MCF 10A (cell line): ENCODE measurements around the gene GDF2. TPM values are rescaled to one million over a fixed set of nuclear protein-coding genes. Genes with fewer than 3 reads are reported as not detected.
A peak's percentile ranks its signal among the peaks of the same experiment; 100 is the strongest.

Source experiments
- BruUV-seq: library from RNA; stranded (reverse); fragments of 400-500 nt; replicated peaks from 2 replicates; lab custom pipeline; 2021; lab: Mats Ljungman, UMichigan
- CTCF ChIA-PET: fragments of 300-600 bp; sonication (Branson Sonifier 250); formaldehyde crosslinking; extraction: SDS; loops from one replicate; lab custom pipeline; 2021; ENCODE audit warnings: antibody characterized with exemption, inconsistent platforms; lab: Yijun Ruan, JAX
- POLR2A ChIA-PET: fragments of 300-600, 350-650 bp; sonication (Branson Sonifier 250); formaldehyde crosslinking; extraction: SDS; loops from one replicate; lab custom pipeline; 2020; ENCODE audit warnings: antibody characterized with exemption, inconsistent platforms; lab: Yijun Ruan, JAX
- DNase-seq: peaks from one replicate; pipeline ENCODE4 v3.0.0-alpha.2; 2018; ENCODE audit not compliant: unreplicated experiment
- H3K27ac Mint-ChIP-seq: one replicate; pipeline ENCODE4 v1.8.0; 2022; ENCODE audit warnings: mild to moderate bottlenecking, low read depth, mixed read lengths; ENCODE audit not compliant: unreplicated experiment
- H3K27me3 Mint-ChIP-seq: one replicate; pipeline ENCODE4 v1.8.0; 2022; ENCODE audit warnings: mixed read lengths; ENCODE audit not compliant: insufficient read depth, unreplicated experiment
- H3K36me3 Mint-ChIP-seq: one replicate; pipeline ENCODE4 v1.8.0; 2022; ENCODE audit warnings: mild to moderate bottlenecking, moderate library complexity, mixed read lengths; ENCODE audit not compliant: insufficient read depth, unreplicated experiment
- H3K4me1 Mint-ChIP-seq: one replicate; pipeline ENCODE4 v1.8.0; 2022; ENCODE audit warnings: mixed read lengths; ENCODE audit not compliant: insufficient read depth, unreplicated experiment
- H3K4me3 Mint-ChIP-seq: one replicate; pipeline ENCODE4 v1.8.0; 2022; ENCODE audit warnings: mild to moderate bottlenecking, moderate library complexity, mixed read lengths; ENCODE audit not compliant: unreplicated experiment
- H3K9me3 Mint-ChIP-seq: one replicate; pipeline ENCODE4 v1.8.0; 2022; ENCODE audit warnings: mixed read lengths; ENCODE audit not compliant: unreplicated experiment
- intact Hi-C: fragments of 100-400 bp; cut with micrococcal nuclease; formaldehyde crosslinking; loops from 2 replicates; pipeline ENCODE4 v1.14.1; 2022
- total RNA-seq: library from RNA; stranded (reverse); gene quantifications from 2 replicates; pipeline ENCODE4 v1.2.3, GENCODE V29; 2022
- TF ChIP-seq, protein P1 (sequence below): fragments of 200-600 bp; IDR thresholded peaks from one replicate; pipeline ENCODE4 v1.8.0; 2022; ENCODE audit warnings: antibody characterized with exemption, mild to moderate bottlenecking; ENCODE audit not compliant: unreplicated experiment

The GDF2 gene
- total RNA-seq, 1 experiment from 2014 or later = not detected

DNA sequence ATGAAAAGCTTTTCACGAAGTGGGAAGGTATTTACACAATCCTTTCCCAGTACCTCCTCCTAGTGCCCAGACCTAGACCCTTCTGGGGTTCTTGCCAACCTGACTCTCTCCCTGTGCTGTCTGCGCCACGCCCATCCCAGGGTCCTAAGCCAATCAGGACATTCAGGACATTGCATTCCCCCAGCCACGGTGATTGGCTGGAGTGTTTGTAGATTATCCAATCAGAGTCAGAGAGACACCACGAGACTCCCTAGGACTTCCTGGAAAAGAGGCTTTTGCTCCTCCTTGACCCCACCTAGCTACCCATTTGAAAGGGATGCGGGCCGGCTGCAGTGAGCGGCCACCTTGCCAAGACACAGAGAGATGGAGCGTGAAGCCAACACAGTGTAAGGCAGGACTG, 3.5 kb upstream of the GDF2 start:
- H3K4me1 Mint-ChIP-seq = peaks cover 5% of the 10 kb centered on the region
- peaks cover 23% of the 10 kb centered on the region for H3K27me3 Mint-ChIP-seq
- ChIA-PET POLR2A (no interaction called here), CTCF (interaction anchor here (1.6 to 14.1 kb wide), 2 partner anchors 271 to 292 kb away, joined by 3 to 131 read pairs; no protein-coding TSS in a partner anchor)
- H3K4me3 Mint-ChIP-seq = no peak overlapping the region
- DNase-seq = peak; percentile 17
- peak overlapping the region; percentile 16 for H3K27ac Mint-ChIP-seq
- TF ChIP-seq, protein P1, sequence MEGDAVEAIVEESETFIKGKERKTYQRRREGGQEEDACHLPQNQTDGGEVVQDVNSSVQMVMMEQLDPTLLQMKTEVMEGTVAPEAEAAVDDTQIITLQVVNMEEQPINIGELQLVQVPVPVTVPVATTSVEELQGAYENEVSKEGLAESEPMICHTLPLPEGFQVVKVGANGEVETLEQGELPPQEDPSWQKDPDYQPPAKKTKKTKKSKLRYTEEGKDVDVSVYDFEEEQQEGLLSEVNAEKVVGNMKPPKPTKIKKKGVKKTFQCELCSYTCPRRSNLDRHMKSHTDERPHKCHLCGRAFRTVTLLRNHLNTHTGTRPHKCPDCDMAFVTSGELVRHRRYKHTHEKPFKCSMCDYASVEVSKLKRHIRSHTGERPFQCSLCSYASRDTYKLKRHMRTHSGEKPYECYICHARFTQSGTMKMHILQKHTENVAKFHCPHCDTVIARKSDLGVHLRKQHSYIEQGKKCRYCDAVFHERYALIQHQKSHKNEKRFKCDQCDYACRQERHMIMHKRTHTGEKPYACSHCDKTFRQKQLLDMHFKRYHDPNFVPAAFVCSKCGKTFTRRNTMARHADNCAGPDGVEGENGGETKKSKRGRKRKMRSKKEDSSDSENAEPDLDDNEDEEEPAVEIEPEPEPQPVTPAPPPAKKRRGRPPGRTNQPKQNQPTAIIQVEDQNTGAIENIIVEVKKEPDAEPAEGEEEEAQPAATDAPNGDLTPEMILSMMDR = no peak
- no peaks in the 10 kb centered on the region for H3K36me3 Mint-ChIP-seq
- intact Hi-C loops = no loop called here
- no TSS peak for BruUV-seq
- no peaks in the 10 kb centered on the region for H3K9me3 Mint-ChIP-seq

DNA sequence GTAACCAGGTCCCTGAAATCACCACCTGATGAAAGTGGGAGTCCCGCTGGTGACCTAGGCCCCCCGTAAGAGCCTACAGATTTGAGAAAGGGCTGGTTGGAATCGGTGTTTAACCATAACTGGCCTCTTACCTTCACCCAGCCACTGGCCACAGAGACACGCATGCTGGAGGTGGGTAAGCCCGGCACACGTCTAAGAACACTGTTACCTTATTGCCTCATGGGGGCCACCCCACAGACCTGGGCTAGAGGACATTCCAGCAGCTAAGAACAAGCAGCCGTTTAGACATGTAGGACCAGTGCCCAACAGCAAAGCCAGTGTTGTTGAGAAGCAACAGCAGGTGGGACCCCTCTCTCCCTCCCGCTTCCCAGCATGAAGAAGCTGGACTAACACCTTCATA, 2.5 kb upstream of the GDF2 start:
- H3K4me1 Mint-ChIP-seq = peaks cover 5% of the 10 kb centered on the region
- no peak overlapping the region for H3K4me3 Mint-ChIP-seq
- POLR2A ChIA-PET = no interaction called here
- BruUV-seq = no TSS peak
- no peaks in the 10 kb centered on the region for H3K9me3 Mint-ChIP-seq
- H3K27me3 Mint-ChIP-seq = peaks cover 29% of the 10 kb centered on the region
- H3K27ac Mint-ChIP-seq = no peak overlapping the region
- H3K36me3 Mint-ChIP-seq = no peaks in the 10 kb centered on the region
- DNase-seq = no peak
- intact Hi-C loops = no loop called here
- TF ChIP-seq, protein P1 = no peak
- CTCF ChIA-PET = interaction anchor here (14.1 kb wide), 1 partner anchor 293 kb away, joined by 131 read pairs; no protein-coding TSS in a partner anchor

DNA sequence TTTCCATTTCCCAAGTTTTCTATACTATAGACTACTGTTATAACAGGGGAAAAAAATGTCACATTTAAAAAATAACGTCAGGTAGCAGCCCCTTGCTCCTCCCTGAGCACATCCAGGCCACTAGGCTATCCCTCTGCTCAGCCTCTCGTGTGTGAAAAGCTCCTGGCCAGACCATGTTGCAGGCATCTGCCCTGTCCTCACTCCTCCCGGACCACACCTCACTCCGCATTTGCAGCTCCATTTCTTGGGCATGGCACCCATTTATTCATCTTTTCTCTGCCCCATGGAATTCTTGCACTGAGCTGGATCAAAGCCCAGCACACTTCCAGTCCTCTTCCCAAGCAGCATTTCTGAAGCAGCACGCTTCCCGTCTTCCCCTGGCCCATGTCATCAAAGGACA, 1.4 kb upstream of the GDF2 start:
- ChIA-PET CTCF (interaction anchor here (0.9 to 14.1 kb wide), 3 partner anchors 9 to 294 kb away, joined by 4 to 131 read pairs (median 6); no protein-coding TSS in a partner anchor), POLR2A (interaction anchor here (1.0 kb wide), 1 partner anchor 10 kb away, joined by 3 read pairs; no protein-coding TSS in a partner anchor)
- H3K27me3 Mint-ChIP-seq = peaks cover 36% of the 10 kb centered on the region
- TF ChIP-seq, protein P1 = no peak
- no TSS peak for BruUV-seq
- intact Hi-C loops = no loop called here
- DNase-seq = no peak
- H3K4me1 Mint-ChIP-seq = peaks cover 5% of the 10 kb centered on the region
- H3K36me3 Mint-ChIP-seq = no peaks in the 10 kb centered on the region
- H3K27ac Mint-ChIP-seq = no peak overlapping the region
- no peaks in the 10 kb centered on the region for H3K9me3 Mint-ChIP-seq
- H3K4me3 Mint-ChIP-seq = no peak overlapping the region

DNA sequence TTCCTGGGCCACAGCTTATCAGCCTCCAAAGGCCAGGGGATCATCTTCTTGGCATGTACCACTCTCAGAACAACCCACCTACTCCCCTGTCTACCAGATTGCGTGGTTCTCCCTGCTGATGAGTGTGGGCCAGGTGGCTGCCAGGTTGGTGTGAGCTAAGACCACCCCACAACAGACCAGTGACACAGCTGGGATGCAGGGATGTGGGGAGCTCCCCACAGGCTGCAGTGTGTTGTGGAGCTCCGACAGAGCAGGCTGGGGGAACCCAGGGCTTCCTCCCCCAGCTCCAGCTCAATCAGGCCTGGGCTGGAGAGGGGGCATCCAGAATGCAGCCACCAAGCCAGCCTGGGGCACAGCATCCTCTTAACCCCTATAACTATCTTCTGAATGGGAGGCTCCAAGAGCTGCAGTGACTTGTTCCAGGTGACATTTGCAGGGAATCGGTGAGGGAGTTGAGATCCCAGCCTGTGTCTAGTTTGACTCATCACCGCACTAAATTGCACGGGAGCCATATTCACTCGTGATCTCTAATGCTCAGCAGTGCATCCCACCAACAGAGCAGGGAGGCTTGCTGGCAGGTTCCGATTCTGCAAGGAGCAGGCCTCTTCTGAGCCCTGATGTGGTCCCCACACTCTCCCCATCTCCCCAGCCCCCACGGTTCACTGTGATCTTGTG, 596 bp upstream of the GDF2 start:
- BruUV-seq = no TSS peak
- Mint-ChIP-seq H3K4me1 (peaks cover 5% of the 10 kb centered on the region), H3K9me3 (no peaks in the 10 kb centered on the region), H3K36me3 (no peaks in the 10 kb centered on the region), H3K4me3 (no peak overlapping the region), H3K27me3 (peaks cover 36% of the 10 kb centered on the region), H3K27ac (no peak overlapping the region)
- ChIA-PET CTCF (interaction anchor here (0.9 to 14.1 kb wide), 3 partner anchors 10 to 295 kb away, joined by 4 to 131 read pairs (median 6); no protein-coding TSS in a partner anchor), POLR2A (interaction anchor here (1.0 kb wide), 1 partner anchor 10 kb away, joined by 3 read pairs; no protein-coding TSS in a partner anchor)
- intact Hi-C loops = no loop called here
- TF ChIP-seq, protein P1 = no peak
- no peak for DNase-seq
